GM19193 (cell line): ENCODE measurements around the gene TMEM147.

ENCODE experiments used
- POLR2A ChIP-seq: IDR thresholded peaks from 4 replicates; pipeline ENCODE4 v1.6.1; 2011; ENCODE audit not compliant: insufficient read depth, insufficient read length; ENCODE audit errors: extremely low read depth

Gene TMEM147

GRCh38 chr19:35512831-35513627 lies 32.4 kb upstream of the TMEM147 start:
- no peak for TF ChIP-seq POLR2A

DNA sequence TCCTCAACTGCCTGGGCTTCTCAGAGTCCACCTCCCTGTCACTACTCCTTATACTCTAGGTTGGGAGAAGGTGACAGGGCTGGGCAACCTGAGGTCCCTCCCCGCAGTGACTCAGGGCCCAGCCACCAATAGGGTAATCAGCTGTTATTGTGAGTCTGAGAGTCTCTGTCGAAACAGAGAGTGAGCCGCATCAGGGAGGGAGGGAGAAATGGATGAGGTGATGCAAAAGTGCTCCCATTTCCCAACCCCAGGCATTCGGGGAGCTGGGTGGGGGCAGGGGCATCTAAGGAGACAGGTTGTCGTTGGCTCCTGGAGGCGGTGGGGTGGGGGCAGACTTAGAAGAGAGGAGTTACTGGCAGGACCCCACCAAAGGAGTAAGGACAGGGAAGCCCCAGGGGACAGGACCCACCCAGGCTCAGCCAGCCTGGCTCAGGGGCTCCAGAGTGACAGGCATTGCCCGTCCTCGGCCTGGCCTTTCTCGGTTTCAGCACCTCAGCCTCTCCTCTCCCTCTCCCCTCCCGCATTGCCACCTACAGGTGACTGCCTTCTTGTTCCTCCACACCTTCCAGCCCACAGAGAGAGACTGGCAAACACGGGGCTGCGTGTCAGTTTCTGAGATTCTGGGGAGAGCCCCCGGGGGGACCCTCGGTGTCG lies 31.7 kb upstream of the TMEM147 start, which contains the start of gene DMKN:
Gene DMKN (minus strand): TSS at position 22 of the 654 bp plus-strand sequence. CDS start 174 bp downstream, outside the sequence.
- TF ChIP-seq POLR2A, result no peak

DNA sequence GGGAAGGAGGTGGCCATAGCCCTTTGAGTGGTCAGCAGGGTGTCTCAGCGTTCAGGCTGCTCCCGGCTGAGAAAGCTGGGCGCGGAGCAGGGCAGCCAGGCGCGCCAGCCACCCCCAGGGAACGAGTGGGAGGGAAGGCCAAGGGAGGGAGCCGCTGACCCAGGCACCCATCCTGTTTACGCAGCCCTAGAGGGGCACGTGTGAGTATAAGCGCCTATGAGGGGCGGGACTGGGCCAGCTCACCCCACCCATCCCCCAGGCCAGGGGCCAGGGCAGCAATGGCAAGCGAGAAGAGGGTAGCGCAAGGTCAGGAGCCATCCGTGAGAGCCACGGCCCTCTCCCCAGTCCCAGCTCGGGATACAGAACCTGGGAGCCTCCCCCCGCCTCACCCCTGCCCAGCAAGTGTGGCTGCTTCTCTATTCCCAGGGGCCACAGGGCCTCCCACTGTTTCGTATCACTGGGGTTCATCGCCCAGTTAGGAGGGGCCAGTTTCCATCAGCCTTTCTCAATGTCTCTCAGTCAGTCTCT lies 31.1 kb upstream of the TMEM147 start:
- no peak for TF ChIP-seq POLR2A

GRCh38 chr19:35516310-35516709 lies 29.1 kb upstream of the TMEM147 start:
- no peak for TF ChIP-seq POLR2A

DNA sequence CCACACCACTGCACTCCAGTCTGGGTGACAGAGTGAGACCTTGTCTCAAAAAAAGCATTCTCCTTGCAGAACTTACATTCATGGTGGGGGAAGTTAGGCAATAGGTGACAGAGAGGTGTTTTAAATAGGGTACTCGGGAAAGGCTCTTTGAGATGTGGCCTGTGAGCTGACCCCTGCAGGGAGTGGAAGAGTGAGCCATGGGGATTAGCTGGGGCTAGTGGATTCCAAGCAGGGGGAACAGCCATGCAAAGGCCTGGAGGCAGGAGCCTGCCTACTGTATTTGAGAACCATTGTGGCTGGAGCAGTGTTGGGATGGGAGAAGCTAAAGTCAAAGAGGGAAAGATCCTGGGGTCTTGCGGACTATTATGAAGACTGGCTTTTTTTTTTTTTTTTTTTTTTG lies 28.1 kb upstream of the TMEM147 start:
- TF ChIP-seq POLR2A, result no peak

DNA sequence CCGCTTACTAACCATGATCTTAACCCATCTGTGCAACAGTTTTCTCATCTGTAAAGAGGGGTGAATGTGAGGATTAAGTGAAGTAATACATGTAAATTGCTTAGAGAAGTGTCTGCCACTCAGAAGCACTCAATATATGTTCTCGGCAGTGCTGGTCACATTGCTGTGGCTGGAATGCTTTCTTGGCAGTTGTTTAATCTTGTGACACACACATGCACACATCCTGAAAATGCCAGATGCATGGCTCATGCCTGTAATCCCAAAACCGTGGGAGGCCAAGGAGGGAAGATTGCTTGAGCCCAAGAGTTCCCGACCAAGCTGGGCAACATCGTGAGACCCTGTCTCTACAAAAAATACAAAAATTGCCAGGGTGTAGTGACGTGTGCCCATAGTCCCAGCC lies 27.1 kb upstream of the TMEM147 start:
- TF ChIP-seq POLR2A, result no peak

DNA sequence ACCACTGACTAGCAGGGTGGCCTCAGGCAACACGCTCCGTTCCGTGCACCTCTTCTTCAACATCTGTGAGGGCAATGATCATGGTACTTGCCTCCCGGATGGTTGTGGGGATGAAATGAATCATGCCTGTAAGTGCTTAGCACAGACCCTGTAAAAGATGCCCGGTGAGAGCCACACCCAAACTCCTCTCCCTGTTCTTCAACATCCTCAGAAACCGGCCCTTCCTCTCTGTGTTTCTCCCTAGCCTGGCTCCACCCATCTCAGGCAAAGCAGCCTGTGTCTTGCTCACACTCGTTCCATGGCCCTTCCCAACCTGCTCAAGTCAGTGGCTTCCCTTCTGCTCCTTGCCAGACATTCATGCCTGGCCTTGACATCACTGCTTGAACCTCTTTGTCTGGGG lies 26.1 kb upstream of the TMEM147 start:
- TF ChIP-seq POLR2A, result no peak

DNA sequence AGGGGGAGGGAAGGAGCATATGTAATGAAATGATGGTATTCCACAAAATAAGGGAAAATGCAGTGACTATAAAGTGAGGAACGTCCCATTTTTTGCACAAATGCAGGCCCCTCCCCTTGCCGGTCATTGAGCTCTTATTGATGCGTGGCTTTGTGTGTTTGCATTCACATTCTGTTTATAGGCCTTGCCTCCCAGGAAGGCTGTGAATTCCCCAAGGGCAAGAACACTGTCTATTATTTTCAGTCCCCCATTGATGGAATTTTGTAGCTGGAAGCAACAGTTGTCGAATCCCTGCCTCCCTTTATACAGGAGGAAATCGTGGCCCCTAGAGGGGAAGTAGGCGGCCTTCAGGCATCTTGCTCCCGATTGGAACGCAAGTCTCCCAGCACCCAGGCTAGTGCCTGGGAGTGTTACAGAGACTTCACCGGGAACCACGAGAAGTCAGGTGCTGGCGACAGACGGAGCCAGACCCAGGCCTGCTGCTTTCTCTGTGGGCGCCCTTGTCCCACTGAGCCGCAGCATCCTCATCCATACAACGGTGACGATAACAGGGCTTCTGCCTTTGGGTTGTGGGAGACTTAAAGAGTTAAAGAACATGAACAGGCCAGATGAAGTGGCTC lies 24.2 kb upstream of the TMEM147 start:
- no peak for TF ChIP-seq POLR2A

DNA sequence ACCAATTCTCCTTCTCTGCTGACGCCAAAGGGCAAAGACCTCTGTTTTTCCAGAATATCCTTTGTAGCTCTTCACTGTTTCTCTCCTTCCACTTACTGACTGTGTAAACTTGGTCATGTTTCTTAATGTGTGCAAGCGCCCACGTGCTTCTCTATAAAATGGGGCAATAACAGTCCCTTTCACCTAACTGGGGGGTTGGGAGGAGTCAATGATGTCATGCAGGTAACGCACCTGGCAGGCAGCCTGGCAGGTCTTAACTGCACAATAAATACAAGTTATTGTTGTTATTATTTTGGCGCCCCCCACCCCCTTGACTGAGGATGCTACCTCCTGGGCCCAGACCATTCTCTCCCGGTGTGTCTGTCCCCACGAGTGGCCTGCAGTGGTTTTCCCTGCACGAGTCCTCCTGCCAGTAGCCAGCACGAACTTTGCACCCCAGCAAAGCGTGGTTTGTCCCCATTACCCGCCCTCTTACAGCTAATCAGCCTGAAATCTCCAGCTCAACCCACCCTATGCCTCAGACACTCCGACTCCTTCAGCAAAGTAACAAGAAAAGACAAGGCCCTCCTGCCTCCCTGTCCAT lies 22.6 kb upstream of the TMEM147 start:
- no peak for TF ChIP-seq POLR2A

- TF ChIP-seq POLR2A, result no peak
Measured at GRCh38 chr19:35524181-35524837, 21.1 kb upstream of the TMEM147 start.

GRCh38 chr19:35525873-35526272 lies 19.6 kb upstream of the TMEM147 start:
- no peak for TF ChIP-seq POLR2A

- no peak for TF ChIP-seq POLR2A
Measured at GRCh38 chr19:35528218-35529038, 17.0 kb upstream of the TMEM147 start, which contains the start of gene SBSN. Gene SBSN (minus strand): TSS chr19:35528311. CDS start chr19:35528281, 30 bp downstream.
